ENCODE results near the gene CCDC33. TPM values are rescaled to one million over a fixed set of nuclear protein-coding genes. Genes with fewer than 3 reads are reported as not detected.

CCDC33 gene
- total RNA-seq, 1 experiment from 2014 or later: 0.77 TPM

GRCh38 chr15:74191798-74192197, 44.3 kb upstream of the CCDC33 start:
- no peaks in the 10 kb centered on the region for H3K36me3 ChIP-seq (ENCODE audit: low read depth, low read length)
- ATAC-seq (no peak), DNase-seq (no peak)
- POLR2A ChIA-PET (ENCODE audit: unreplicated experiment): no interaction called here
- H3K9ac ChIP-seq (ENCODE audit: low read length): no peak overlapping the region
- intact Hi-C loops (cut with micrococcal nuclease): no loop called here
- H3K79me2 ChIP-seq (ENCODE audit: low read length): no peaks in the 10 kb centered on the region
- H3K4me2 ChIP-seq (ENCODE audit: low read length): no peak overlapping the region
- H3K27me3 ChIP-seq (ENCODE audit: low read length): no peaks in the 10 kb centered on the region
- H3K9me3 ChIP-seq (ENCODE audit: low read length): no peaks in the 10 kb centered on the region
- H3K4me1 ChIP-seq (ENCODE audit: insufficient read depth, low read length): peaks cover 35% of the 10 kb centered on the region
- CTCF ChIA-PET: no interaction called here
- H3K9me2 ChIP-seq (replicated peaks; ENCODE audit: low read length): no peaks in the 10 kb centered on the region
- no peak overlapping the region for H2AFZ ChIP-seq (ENCODE audit: low read length)
- no TSS peak for BruUV-seq (replicated peaks)
- no peaks in the 10 kb centered on the region for H4K20me1 ChIP-seq (ENCODE audit: low read length)
- H3K4me3 ChIP-seq (ENCODE audit: low read length): no peak overlapping the region
- no peak overlapping the region for H3K27ac ChIP-seq (ENCODE audit: low read length)
- TF ChIP-seq CTCF (conservative IDR thresholded peaks at IDR 0.05; ENCODE audit: low read depth, low read length) (no peak), EZH2phosphoT487 (IDR thresholded peaks at IDR 0.05; ENCODE audit: borderline replicate concordance, low read length) (no peak), EZH2 (IDR thresholded peaks at IDR 0.05; ENCODE audit: low read length, unreplicated experiment) (no peak)
- H3F3A ChIP-seq (ENCODE audit: low read length, unreplicated experiment): peaks cover 5% of the 10 kb centered on the region

GRCh38 chr15:74192751-74193150, 43.4 kb upstream of the CCDC33 start:
- peak overlapping the region; percentile 29; the same call in 1 of the 2 replicates for H3K4me2 ChIP-seq (ENCODE audit: low read length)
- intact Hi-C loops (cut with micrococcal nuclease): no loop called here
- no peak overlapping the region for H3K9ac ChIP-seq (ENCODE audit: low read length)

More at GRCh38 chr15:74192751-74193150, 43.4 kb upstream of the CCDC33 start:
- Histone ChIP-seq H2AFZ (ENCODE audit: low read length) (no peak overlapping the region), H3K36me3 (ENCODE audit: low read depth, low read length) (no peaks in the 10 kb centered on the region), H4K20me1 (ENCODE audit: low read length) (no peaks in the 10 kb centered on the region), H3K27me3 (ENCODE audit: low read length) (no peaks in the 10 kb centered on the region), H3K4me3 (ENCODE audit: low read length) (no peak overlapping the region), H3K27ac (ENCODE audit: low read length) (no peak overlapping the region), H3K79me2 (ENCODE audit: low read length) (no peaks in the 10 kb centered on the region), H3K9me2 (replicated peaks; ENCODE audit: low read length) (no peaks in the 10 kb centered on the region), H3F3A (ENCODE audit: low read length, unreplicated experiment) (peaks cover 5% of the 10 kb centered on the region), H3K9me3 (ENCODE audit: low read length) (no peaks in the 10 kb centered on the region), H3K4me1 (ENCODE audit: insufficient read depth, low read length) (peaks cover 44% of the 10 kb centered on the region)
- ATAC-seq (no peak), DNase-seq (no peak)
- ChIA-PET CTCF (no interaction called here), POLR2A (ENCODE audit: unreplicated experiment) (no interaction called here)
- BruUV-seq (replicated peaks): no TSS peak
- TF ChIP-seq EZH2 (IDR thresholded peaks at IDR 0.05; ENCODE audit: low read length, unreplicated experiment): no peak
- TF ChIP-seq CTCF (conservative IDR thresholded peaks at IDR 0.05; ENCODE audit: low read depth, low read length): no peak
- no peak for TF ChIP-seq EZH2phosphoT487 (IDR thresholded peaks at IDR 0.05; ENCODE audit: borderline replicate concordance, low read length)

Measured in PC-3 (cell line).